Measurements from ENCODE around the gene ELF3.
"Not testable (repeated sequence)": the region's sequence is repeated elsewhere in the genome, so short reads cannot be mapped to it uniquely, and the experiment has no call there.

The ELF3 gene

DNA sequence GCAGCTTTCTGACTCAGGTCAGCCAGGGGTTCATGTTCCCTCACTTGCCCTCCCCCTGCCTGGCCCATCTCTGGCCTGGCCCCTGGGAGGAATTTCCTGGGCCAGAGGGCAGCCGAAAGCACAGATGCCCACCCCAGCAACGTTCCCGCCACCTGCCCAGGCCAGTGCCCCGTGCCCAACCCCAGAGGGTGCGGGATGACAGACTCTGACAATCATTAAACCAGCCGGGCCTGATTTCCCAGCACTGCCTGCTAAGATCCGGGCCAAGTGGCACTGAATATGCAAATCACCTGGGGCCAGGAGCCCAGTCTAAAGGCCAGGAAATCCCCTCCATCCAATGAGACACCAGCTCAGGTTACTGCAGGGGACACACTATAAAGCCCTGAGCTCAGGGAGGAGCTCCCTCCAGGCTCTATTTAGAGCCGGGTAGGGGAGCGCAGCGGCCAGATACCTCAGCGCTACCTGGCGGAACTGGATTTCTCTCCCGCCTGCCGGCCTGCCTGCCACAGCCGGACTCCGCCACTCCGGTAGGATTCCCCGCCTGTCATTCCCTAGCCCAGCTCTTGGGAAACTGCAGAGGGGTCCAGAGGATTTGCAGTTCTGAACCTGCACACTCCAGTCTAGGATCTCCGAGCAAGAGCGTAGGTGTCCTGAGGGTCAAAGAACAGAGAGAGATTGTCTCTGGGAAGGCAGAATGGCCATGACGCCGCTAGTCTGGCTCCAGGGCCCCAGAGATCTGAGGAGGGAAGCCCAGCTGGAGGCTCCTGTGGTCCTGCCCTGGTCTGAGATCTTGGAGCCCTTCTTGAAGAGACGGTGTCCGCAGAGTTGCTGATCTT lies at the start of gene ELF3:
Gene ELF3 (plus strand): TSS at position 408 of the 836 bp plus-strand sequence. CDS start 550 bp downstream, outside the sequence.
- peak; percentile 98 for DNase-seq (ENCODE audit: low spot score)

DNA sequence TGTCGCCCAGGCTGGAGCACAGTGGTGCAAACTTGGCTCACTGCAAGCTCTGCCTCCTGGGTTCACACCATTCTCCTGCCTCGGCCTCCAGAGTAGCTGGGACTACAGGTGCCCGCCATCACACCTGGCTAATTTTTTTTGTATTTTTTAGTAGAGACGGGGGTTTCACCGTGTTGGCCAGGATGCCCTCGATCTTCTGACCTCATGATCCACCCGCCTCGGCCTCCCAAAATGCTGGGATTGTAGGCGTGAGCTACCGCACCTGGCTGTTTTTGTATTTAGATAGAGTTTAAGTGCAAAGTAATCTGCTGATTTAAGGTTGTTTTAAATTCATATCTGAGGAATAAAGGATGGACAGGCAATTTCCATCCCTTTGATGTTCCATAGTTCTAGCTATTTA lies 48.0 kb upstream of the ELF3 start:
- DNase-seq (ENCODE audit: low spot score): not testable (repeated sequence)

DNA sequence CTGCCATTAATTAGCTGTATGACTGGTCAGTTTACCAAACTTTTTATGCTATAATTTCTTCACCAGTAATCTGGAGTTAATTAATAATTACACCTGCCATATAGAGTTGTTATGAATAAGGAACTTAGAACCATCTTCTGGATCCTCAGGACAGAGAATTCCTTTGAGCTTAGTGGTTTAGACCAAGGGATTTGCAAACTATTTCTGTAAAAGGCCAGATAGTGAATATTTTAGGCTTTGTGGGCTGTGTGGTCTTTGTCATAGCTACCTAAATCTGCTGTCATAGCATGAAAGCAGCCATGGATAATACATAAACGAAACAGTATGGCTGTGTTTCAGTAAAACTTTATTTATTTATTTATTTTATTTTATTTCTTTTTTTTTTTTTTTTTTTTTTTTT lies 46.1 kb upstream of the ELF3 start:
- no peak for DNase-seq (ENCODE audit: low spot score)

DNA sequence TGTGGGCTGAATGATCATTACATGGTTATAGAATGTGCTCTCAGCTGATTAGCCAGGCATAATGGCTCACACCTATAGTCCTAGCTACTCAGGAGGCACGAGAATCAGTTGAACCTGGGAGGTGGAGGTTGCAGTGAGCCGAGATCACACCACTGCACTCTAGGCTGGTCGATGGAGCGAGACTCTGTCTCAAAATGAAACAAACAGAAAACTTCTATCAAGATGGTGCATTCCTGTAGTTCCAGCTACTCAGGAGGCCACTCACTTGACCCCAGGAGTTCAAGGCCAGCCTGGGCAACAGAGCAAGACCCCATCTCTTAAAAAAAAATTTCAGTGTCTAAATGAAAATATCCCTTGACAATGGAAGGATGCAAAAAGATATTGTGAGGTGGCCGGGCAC lies 44.2 kb upstream of the ELF3 start:
- DNase-seq (ENCODE audit: low spot score): no peak

DNA sequence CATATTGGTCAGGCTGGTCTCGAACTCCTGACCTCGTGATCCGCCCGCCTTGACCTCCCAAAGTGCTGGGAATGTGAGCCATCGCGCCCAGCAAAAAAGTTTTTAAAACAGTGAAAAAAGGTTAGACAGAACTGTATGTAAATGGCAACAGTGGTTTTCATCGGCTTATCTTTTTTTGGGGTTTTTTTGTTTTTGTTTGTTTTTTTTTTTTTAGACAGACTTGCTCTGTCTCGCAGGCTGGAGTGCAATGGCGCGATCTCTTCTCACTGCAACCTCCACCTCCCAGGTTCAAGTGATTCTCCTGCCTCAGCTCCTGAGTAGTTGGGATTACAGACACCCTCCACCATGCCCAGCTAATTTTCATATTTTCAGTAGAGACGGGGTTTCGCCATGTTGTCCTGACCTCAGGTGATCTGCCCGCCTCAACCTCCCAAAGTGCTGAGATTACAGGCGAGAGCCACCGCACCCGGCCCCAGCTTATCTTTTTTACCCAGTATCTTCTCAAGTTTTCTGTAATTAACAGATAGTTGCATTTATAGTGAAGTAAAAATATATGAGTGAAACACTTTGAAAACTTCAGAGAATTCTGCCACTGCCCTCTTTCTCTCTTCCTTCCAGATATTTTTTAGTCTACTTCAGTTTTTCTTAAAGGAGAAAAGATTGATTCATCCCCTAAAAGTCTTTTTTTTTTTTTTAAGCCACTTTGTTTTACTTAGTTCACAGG lies 42.0 kb upstream of the ELF3 start:
- no peak for DNase-seq (ENCODE audit: low spot score)

DNA sequence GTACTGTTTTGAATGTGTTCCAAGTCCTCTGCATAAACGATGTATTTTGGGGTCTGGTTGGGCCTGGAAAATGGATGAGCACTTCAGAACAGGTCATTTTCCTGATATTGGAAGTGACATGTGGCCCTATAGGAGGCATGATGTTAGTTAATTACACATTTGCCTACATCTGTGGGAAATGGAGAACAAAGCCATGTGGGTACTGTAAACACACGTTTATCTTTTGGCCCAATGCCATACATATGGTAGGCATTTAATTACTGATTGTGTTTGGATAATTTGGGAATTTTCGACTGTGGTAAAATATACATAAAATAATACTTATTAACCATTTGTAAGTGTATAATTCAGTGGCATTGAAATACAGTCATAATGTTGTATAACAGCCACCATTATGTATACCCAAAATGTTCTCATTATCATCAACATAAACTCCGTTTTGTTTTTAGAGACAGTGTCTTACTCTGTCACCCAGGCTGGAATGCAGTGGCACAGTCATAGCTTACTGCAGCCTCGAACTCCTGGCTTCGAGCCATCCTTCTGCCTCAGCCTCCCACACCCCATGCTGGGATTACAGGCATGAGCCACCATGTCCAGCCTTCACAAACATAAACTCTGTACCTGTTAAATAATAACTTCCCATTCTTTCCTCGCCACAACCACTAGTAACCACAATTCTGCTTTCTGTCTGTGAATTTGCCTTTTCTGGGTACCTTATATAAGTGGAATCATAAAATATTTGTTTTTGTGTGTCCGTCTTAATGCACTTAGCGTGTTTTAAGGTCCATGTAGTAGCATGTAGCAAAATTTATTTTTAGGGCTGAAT lies 39.8 kb upstream of the ELF3 start:
- peak; percentile 26 for DNase-seq (ENCODE audit: low spot score)

DNA sequence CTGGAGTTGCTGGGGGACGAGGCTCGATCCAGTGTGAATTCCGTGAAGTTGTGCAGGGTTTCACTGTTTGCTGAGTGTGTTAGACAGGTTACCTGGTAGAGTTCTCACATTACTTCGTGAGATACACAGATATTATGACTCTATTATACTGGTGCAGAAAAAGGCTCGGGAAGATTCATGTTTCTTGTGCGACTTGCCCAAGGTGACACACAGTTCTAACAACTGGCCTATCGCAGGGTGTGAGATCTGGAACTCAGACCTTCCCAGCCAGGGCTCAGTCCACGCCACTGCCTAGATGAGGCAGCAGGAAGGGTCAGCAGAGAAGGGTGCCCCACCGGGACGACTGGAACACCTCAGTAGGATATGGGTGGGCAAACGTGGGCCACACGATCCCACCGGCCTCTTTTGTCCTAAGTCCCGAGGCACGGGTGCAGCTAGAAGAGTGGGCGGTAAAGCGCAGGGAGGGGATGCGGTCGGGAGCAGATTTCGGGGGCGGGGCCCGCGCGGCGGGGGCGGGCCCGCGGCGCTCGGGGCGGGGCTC lies 28.2 kb upstream of the ELF3 start:
- DNase-seq (ENCODE audit: low spot score): peak; percentile 81

DNA sequence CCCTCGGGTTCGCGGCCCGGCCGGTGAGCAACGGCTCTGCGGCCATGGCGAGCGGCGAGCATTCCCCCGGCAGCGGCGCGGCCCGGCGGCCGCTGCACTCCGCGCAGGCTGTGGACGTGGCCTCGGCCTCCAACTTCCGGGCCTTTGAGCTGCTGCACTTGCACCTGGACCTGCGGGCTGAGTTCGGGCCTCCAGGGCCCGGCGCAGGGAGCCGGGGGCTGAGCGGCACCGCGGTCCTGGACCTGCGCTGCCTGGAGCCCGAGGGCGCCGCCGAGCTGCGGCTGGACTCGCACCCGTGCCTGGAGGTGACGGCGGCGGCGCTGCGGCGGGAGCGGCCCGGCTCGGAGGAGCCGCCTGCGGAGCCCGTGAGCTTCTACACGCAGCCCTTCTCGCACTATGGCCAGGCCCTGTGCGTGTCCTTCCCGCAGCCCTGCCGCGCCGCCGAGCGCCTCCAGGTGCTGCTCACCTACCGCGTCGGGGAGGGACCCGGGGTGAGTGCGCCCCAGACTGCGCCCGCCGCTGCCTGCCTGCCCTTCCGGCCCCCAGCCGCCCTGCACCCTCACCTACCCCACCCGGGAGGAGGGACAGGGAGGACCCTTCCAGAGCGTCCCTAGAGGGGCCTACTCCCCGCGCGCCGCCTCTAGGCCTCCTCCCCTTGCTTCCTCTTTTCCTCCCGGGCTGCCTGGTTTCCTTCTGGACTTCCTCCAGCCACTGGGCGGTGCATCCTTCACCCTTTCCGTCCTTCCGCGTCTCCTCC lies 27.6 kb upstream of the ELF3 start, which contains the start of gene RNPEP:
Gene RNPEP (plus strand): TSS at position 26 of the 757 bp plus-strand sequence. CDS start 19 bp downstream, at position 45.
- DNase-seq (ENCODE audit: low spot score): peak; percentile 78

DNA sequence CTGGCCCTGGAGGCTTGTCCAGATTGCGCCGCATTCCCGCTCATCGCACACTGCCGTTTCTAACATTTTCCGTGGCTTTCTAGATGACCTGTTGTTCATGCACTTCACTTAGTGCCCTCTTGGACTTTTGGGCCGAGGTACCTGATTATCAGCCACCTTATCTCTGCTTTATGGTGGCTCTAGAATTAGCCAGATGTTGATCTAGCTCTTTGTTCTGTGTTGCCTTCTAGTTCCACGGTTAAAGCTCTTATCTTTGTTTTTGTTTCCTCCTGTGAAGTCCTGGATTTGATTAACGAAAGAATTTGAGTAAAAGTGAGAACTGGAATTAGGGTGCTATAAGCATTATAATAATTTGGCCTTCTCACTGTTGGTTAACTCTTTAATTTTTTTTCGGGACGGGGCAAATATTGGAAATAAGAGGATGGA lies 27.0 kb upstream of the ELF3 start:
- DNase-seq (ENCODE audit: low spot score): no peak

DNA sequence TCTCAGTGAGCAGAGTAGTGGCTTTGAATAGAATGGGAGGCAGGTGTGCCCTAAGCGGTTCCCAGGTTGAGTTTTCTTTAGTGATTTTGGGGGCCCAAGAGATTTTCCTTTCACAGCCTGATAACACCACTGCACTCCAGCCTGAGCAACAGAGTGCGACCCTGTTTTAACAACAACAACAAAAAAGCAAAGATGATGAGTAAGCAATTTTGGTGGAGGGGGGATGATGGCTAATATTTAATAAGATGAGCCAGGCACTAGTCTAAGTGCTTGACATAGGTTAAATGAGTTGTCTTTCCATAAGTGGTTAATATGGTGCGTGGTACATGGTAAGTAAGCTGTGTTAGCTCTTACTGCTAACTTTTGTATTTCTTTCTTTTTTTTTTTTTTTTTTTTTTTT lies 25.9 kb upstream of the ELF3 start:
- no peak for DNase-seq (ENCODE audit: low spot score)

DNA sequence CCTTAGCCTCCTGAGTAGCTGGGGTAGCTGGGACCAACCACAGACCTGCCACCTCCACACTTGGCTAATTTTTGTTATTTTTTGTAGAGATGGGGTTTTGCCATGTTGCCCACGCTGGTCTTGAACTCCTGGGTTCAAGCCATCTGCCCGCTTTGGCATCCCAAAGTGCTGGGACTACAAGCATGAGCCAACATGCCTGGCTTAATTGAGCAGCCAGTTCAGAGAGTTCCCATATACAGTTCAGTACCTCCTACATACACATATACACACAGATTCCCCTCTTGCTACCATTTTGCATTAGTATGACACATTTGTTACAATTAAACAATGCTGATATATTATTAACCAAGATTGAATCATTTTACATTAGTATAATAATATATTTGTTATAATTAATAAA lies 25.0 kb upstream of the ELF3 start:
- no peak for DNase-seq (ENCODE audit: low spot score)

DNA sequence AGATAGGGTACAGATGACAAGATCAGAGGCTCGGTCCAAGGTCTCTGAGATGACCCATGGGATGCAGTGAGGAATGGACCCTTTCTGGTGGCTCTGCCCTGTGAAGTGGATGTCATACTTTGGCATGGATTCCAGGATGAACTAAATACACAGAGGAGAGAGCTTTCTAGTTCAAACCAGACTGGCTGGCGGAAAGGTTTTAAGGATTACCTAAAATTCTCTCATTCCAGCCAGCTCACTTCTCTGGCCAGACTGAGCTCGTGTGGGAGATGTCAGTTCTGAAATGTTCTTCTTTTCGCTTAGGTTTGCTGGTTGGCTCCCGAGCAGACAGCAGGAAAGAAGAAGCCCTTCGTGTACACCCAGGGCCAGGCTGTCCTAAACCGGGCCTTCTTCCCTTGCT lies 21.8 kb upstream of the ELF3 start:
- DNase-seq (ENCODE audit: low spot score): no peak

DNA sequence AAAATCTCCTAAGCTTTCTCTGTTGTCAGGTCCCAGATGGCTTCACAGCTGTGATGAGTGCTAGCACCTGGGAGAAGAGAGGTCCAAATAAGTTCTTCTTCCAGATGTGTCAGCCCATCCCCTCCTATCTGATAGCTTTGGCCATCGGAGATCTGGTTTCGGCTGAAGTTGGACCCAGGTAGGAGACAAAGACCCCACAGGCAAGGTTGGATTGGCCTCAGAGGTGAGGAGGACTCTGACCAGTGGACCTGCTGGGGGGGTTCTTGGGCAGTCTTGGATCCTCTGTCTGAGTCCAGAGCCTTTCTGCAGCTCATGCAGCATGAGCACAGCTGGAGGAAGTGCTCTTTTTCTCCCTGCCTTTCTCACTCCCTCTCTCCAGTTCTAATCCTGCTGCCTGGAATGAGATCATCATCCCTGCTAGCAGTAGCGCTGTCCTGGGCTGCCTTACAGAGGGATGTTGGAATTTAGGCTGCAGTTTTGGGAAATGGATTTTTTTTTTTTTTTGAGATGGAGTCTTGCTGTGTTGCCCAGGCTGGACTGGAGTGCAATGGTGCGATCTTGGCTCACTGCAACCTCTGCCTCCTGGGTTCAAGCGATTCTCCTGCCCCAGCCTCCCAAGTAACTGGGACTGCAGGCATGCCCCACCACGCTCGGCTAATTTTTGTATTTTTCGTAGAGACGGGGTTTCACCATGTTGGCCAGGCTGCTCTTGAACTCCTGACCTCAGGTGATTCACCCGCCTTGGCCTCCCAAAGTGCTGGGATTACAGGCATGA lies 20.8 kb upstream of the ELF3 start:
- no peak for DNase-seq (ENCODE audit: low spot score)

DNA sequence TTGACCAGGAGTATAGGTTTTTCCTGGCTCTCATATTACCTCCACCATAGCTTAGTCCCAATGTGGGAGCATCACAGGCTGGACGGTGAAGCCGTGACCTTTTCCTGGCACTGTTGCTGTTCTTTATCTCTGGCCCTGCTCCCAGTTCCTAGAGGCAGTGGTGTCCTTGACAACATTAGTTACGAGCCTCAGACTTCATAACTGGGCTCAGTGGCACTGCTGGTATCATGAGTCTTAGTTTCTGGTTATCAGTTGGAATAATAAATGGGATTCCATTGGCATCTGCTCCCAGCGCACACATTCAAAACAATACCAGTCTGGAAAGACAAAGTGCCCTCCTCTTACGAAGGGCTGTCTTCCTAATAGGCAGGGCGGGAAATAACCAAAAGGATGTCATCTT lies 20.0 kb upstream of the ELF3 start:
- no peak for DNase-seq (ENCODE audit: low spot score)

DNA sequence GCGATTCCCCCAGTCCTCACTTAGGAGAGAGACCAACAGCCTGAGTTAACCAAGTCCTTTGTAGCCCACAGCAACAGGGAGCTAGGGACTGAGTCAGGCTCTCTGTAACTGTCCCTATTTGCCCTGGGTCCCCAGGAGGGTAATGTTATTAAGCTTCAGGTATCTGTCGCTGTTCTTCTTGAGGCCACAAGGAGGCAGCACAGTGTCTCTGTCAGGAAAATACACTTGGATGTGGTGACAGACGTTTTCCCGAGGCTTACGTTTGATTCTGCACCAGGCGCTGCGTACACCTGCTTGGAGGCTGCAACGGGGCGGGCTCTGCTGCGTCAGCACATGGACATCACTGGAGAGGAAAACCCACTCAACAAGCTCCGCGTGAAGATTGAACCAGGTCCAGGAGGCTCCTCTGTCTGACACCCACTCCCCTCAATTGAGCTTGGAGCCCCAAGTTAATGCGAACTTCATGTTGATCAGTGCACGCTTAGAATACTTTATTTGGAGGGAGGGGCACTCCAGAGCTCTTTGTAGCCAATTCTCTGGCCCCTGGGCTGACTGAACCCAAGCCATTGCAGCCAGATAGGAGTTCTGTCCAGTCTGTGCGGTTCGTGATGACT lies 10.7 kb upstream of the ELF3 start:
- DNase-seq (ENCODE audit: low spot score): peak; percentile 78

DNA sequence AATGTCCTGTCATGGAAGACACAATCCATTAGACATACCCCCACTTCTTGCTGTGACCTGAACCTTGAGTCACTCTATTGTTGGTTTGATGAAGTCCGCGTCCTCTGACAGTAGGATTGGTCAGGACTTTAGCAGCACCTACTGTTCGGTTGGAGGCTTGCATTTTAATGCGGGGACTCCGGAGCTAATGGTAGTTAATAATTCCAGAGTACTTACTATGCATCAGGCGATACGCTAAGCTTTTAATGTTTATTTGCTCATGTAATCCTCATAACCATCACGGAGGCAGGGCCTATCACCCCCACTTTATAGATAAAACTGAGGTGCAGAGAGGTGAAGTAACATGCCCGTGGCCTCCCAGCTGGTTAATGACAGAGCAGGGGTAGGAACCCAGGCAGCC lies 7.9 kb upstream of the ELF3 start:
- DNase-seq (ENCODE audit: low spot score): no peak

DNA sequence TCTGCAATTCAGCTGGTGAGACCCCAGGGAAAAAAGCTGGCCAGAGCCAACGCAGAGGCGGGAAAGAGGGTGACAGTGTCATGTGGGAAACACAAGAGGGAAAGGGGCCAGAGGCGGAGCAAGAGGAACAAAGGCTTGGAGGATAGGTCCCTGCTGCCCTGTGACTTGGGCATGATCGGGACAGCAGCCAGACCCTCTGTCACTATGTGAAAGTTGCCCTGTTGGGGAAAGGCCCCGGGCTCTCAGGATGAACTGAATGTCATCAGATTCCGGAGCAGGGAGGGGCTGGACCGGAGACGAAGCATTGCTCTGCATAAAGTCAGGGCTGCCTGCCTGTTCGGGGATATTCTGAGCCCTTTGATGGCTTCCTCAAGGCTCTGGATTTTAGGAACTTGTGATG lies 5.7 kb upstream of the ELF3 start:
- no peak for DNase-seq (ENCODE audit: low spot score)

DNA sequence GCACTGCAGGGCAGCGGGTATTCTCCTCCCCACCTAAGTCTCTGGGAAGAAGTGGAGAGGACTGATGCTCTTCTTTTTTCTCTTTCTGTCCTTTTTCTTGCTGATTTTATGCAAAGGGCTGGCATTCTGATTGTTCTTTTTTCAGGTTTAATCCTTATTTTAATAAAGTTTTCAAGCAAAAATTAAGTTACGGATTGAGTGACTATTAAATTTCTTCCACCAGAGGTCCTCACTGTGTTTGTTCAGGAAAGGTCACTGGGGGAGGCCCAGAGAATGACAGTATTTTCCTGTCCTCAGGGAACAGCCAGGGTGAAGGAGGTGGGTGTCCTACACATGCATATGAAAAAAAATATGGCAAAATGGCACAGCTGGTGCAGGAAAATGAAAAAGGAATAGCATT lies 4.4 kb upstream of the ELF3 start:
- DNase-seq (ENCODE audit: low spot score): no peak

DNA sequence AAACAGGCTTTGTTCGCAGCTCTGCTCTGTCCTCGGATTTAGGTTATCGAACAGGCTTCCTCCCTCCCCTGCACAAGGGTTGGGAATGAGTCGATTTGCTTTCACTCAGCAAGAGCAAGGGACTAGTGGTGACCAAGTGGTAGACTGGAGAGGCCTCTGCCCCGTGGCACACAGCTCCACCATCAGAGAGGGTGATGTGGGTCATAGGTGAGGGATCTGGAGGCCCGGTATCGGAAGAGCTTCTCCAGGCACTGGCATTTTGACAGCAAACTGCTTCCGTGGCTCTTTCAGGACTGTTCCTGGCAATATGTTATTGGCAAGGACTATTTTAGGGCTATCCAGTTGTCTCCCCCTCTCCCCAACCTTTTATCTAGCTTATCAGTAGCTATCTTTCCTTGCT lies 3.1 kb upstream of the ELF3 start:
- no peak for DNase-seq (ENCODE audit: low spot score)

DNA sequence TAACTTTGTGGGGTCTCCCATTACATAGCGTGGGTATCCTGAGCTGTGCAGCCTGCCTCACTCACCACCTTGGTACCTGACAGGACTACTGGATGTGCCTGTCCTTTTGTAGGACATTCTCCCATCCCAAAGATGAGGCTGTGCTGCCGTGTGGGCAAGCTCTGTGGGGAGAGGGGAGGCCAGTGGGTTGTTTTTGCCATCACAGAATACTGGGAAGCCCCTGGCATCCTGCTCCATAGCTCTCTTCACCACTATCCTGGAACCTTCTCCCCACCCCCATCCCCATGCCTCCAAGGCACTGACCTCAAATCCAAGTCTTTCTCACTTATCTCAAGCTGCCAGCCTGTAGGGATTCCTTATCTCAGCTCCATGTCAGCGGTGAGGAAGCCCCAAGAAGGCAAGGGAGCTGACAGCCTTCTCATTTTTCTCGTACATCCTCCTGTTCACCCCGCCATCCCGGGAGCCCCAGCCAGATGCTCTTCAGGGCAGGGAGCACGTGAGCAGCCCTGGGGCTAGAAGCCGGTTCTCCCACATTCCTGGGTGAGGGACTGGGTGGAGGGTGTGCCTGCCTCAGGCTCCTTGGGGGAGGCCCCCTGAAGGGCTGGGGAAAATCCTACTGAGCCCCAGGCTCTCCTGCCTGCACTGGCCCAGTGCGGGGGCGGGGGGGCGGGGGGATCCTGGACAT lies 2.4 kb upstream of the ELF3 start:
- DNase-seq (ENCODE audit: low spot score): peak; percentile 82
